Parathyroid adenoma (tissue), 2 donors: Measurements from ENCODE around the gene OGN.

Source experiments
- H2AFZ ChIP-seq: fragments of 300-600 bp; sonication (generic); one replicate; pipeline ENCODE4 v1.7.0; 2017; ENCODE audit warnings: antibody characterized with exemption, mild to moderate bottlenecking
- H3K27ac ChIP-seq: fragments of 300-600 bp; sonication (generic); one replicate; pipeline ENCODE4 v1.7.0; 2017
- H3K27me3 ChIP-seq: fragments of 300-600 bp; sonication (generic); one replicate; pipeline ENCODE4 v1.7.0; 2017; ENCODE audit warnings: low read length; ENCODE audit not compliant: control insufficient read depth, insufficient read depth
- H3K36me3 ChIP-seq: fragments of 300-600 bp; sonication (generic); one replicate; pipeline ENCODE4 v1.7.0; 2017; ENCODE audit warnings: low read length; ENCODE audit not compliant: control insufficient read depth, insufficient read depth
- H3K4me1 ChIP-seq: fragments of 300-600 bp; sonication (generic); one replicate; pipeline ENCODE4 v1.7.0; 2017; ENCODE audit warnings: control low read depth
- H3K4me2 ChIP-seq: fragments of 300-600 bp; sonication (generic); one replicate; pipeline ENCODE4 v1.7.0; 2017; ENCODE audit warnings: low read length
- H3K4me3 ChIP-seq: fragments of 300-600 bp; sonication (generic); one replicate; pipeline ENCODE4 v1.7.0; 2017; ENCODE audit warnings: low read depth, low read length
- H3K79me2 ChIP-seq: fragments of 300-600 bp; sonication (generic); one replicate; pipeline ENCODE4 v1.7.0; 2017; ENCODE audit warnings: control low read depth
- H3K9ac ChIP-seq: fragments of 300-600 bp; sonication (generic); one replicate; pipeline ENCODE4 v1.7.0; 2017; ENCODE audit warnings: mild to moderate bottlenecking
- H3K9me3 ChIP-seq: fragments of 300-600 bp; sonication (generic); one replicate; pipeline ENCODE4 v1.7.0; 2017; ENCODE audit warnings: low read length; ENCODE audit not compliant: control insufficient read depth
- TF ChIP-seq, protein P1 (sequence below): fragments of 300-600 bp; sonication (generic); IDR thresholded peaks from one replicate; pipeline ENCODE4 v1.7.0; 2017; ENCODE audit warnings: antibody characterized with exemption, mild to moderate bottlenecking
- donor health status: primary hyperparathyroidism.

Gene OGN

DNA sequence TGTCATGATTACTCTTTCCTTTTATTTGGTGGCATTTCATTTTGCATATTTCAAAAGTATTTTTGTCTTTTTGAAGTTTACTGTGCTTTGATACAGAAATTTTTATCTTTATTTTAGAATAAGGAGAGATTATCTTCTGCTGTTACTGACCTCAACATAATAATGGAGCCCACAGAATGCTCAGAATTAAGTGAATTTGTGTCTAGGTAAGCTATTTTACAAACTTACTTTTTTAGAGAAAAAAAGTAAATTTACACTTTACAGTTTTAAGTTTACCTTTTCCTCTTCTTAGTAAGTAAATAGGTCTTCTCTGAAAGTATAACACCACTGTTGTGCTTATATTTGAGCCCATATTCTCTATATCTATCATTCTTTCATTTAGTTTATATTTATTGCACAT, 58.8 kb downstream of the OGN start:
- Histone ChIP-seq H3K4me2 (no peak overlapping the region), H3K36me3 (no peaks in the 10 kb centered on the region), H3K9ac (no peak overlapping the region), H3K79me2 (no peaks in the 10 kb centered on the region), H3K27me3 (no peaks in the 10 kb centered on the region), H3K4me3 (no peak overlapping the region), H2AFZ (no peak overlapping the region), H3K4me1 (no peaks in the 10 kb centered on the region), H3K9me3 (no peaks in the 10 kb centered on the region), H3K27ac (no peak overlapping the region)
- TF ChIP-seq, protein P1, sequence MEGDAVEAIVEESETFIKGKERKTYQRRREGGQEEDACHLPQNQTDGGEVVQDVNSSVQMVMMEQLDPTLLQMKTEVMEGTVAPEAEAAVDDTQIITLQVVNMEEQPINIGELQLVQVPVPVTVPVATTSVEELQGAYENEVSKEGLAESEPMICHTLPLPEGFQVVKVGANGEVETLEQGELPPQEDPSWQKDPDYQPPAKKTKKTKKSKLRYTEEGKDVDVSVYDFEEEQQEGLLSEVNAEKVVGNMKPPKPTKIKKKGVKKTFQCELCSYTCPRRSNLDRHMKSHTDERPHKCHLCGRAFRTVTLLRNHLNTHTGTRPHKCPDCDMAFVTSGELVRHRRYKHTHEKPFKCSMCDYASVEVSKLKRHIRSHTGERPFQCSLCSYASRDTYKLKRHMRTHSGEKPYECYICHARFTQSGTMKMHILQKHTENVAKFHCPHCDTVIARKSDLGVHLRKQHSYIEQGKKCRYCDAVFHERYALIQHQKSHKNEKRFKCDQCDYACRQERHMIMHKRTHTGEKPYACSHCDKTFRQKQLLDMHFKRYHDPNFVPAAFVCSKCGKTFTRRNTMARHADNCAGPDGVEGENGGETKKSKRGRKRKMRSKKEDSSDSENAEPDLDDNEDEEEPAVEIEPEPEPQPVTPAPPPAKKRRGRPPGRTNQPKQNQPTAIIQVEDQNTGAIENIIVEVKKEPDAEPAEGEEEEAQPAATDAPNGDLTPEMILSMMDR: no peak

DNA sequence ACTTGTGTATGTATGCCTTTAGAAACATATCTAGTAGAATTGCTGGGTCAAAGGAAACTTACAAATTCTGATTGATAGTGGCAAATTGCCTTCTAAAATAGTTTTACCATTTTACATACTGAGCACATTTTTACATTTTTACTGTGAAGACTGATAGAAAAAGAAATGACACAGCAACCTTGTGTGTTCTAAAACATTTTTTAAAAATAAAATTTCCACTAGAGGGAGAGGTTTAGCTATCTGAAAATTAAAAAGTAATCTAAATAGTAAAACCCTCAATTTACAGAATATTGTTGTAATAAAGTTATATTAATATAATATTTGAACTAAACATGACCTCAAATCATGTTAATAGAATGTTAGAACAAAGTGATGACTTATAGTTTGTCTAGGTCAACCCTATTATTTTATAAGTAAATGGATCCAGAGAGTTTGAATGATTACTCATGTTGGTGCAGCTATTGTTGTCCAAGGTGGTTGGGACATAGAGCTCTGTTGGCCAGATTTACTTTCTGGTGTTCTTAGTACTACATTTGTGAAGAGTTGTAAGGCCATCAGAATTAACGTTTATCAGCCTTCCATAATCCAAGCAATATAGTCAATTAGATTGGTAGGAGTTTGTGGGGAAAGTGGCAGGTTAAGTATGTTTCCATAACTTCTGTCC, 61.4 kb downstream of the OGN start:
- H3K27ac ChIP-seq: no peak overlapping the region
- H3K4me2 ChIP-seq: no peak overlapping the region
- H2AFZ ChIP-seq: no peak overlapping the region
- H3K79me2 ChIP-seq: no peaks in the 10 kb centered on the region
- H3K9me3 ChIP-seq: no peaks in the 10 kb centered on the region
- no peaks in the 10 kb centered on the region for H3K4me1 ChIP-seq
- no peaks in the 10 kb centered on the region for H3K36me3 ChIP-seq
- no peak overlapping the region for H3K4me3 ChIP-seq
- H3K9ac ChIP-seq: no peak overlapping the region
- TF ChIP-seq, protein P1: no peak
- H3K27me3 ChIP-seq: no peaks in the 10 kb centered on the region

DNA sequence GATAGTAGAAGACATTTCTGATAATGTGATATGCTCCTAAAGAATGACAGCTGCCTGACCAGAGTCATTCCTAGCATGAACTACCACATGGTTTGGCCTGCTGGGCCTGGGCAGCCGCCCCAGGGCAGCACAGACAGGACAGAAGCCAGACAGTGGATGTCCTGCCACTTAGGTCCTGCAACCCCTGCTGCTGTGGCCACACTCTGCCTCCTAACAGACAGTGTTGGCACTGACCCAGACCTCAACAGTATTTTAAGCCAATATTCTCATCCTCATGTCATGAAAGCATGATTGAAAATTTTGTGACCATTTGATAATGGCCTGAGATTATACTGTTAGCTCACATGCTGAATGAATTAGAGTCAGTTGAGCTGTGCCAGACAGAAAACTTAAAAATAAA, 62.8 kb downstream of the OGN start:
- Histone ChIP-seq H3K4me1 (no peaks in the 10 kb centered on the region), H3K9me3 (no peaks in the 10 kb centered on the region), H3K36me3 (no peaks in the 10 kb centered on the region), H3K79me2 (no peaks in the 10 kb centered on the region), H3K4me3 (no peak overlapping the region), H3K27ac (no peak overlapping the region), H3K9ac (no peak overlapping the region), H3K4me2 (no peak overlapping the region), H2AFZ (no peak overlapping the region), H3K27me3 (no peaks in the 10 kb centered on the region)
- TF ChIP-seq, protein P1: no peak

DNA sequence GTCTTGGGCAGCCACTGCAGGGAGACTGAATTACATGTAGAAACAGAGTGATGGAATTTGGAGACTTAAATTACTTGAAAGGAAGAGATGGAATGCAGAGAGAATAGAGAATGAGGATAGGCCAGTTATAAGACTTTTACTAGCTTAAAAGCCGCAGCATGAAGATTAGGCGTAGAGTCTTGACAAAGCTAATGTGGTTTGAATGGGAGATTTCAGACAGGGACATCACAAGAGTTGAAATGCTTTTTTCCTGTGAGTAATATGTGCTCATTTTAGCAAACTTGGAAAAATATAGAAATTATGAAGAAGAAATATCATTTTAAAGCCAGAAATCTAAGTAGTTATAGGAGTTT, 71.1 kb downstream of the OGN start:
- no peak overlapping the region for H2AFZ ChIP-seq
- no peaks in the 10 kb centered on the region for H3K27me3 ChIP-seq
- H3K79me2 ChIP-seq: no peaks in the 10 kb centered on the region
- no peaks in the 10 kb centered on the region for H3K9me3 ChIP-seq
- H3K36me3 ChIP-seq: no peaks in the 10 kb centered on the region
- TF ChIP-seq, protein P1: no peak
- H3K9ac ChIP-seq: no peak overlapping the region
- no peaks in the 10 kb centered on the region for H3K4me1 ChIP-seq
- H3K4me3 ChIP-seq: no peak overlapping the region
- H3K27ac ChIP-seq: no peak overlapping the region
- H3K4me2 ChIP-seq: no peak overlapping the region
